WTC11 (cell line): ENCODE measurements around the gene SSBP2. TPM values are rescaled to one million over a fixed set of nuclear protein-coding genes. Genes with fewer than 3 reads are reported as not detected.

Source experiments
- ATAC-seq: fragments of 200-7000 bp; cut with Tn5 transposase; 2 replicates; pipeline ENCODE4 v1.10.0; 2021; ENCODE audit warnings: mild to moderate bottlenecking, moderate library complexity
- CTCF ChIA-PET: fragments of 300-600 bp; sonication (Branson Sonifier 250); formaldehyde crosslinking; loops from one replicate; lab custom pipeline; 2021; ENCODE audit warnings: antibody characterized with exemption; lab: Charles Lee
- POLR2A ChIA-PET: fragments of 350-600 bp; sonication (Branson Sonifier 250); formaldehyde crosslinking; loops from one replicate; lab custom pipeline; 2021; ENCODE audit warnings: antibody characterized with exemption; lab: Charles Lee
- DNase-seq: peaks from one replicate; pipeline ENCODE4 v3.0.0; 2021; ENCODE audit warnings: low spot score
- H3K27ac Mint-ChIP-seq: 2 replicates; pipeline ENCODE4 v1.8.0; 2021; ENCODE audit warnings: mixed read lengths
- H3K27me3 Mint-ChIP-seq: 2 replicates; pipeline ENCODE4 v1.8.0; 2021; ENCODE audit warnings: low read depth, mild to moderate bottlenecking, moderate library complexity, mixed read lengths
- H3K36me3 Mint-ChIP-seq: 2 replicates; pipeline ENCODE4 v1.8.0; 2021; ENCODE audit warnings: mixed read lengths
- H3K4me1 Mint-ChIP-seq: 2 replicates; pipeline ENCODE4 v1.8.0; 2022; ENCODE audit warnings: mixed read lengths
- H3K4me3 Mint-ChIP-seq: 2 replicates; pipeline ENCODE4 v1.8.0; 2021; ENCODE audit warnings: mild to moderate bottlenecking, moderate library complexity, mixed read lengths
- H3K9me3 Mint-ChIP-seq: 2 replicates; pipeline ENCODE4 v1.8.0; 2021; ENCODE audit warnings: mixed read lengths
- ESRRA ChIP-seq: sonication (generic); formaldehyde crosslinking; IDR thresholded peaks from 2 replicates; pipeline ENCODE4 v1.8.1; 2022; ENCODE audit warnings: mild to moderate bottlenecking, missing genetic modification reagents, borderline replicate concordance
- FOXJ3 ChIP-seq: sonication (generic); formaldehyde crosslinking; IDR thresholded peaks from 2 replicates; pipeline ENCODE4 v1.9.0; 2021; ENCODE audit warnings: missing genetic modification reagents, mild to moderate bottlenecking, borderline replicate concordance
- NFATC4 ChIP-seq: fragments of 250-450 bp; sonication (Bioruptor Pico); IDR thresholded peaks from 2 replicates; pipeline ENCODE4 v1.9.0; 2021; ENCODE audit warnings: mild to moderate bottlenecking
- NFE2L1 ChIP-seq: sonication (generic); formaldehyde crosslinking; IDR thresholded peaks from 2 replicates; pipeline ENCODE4 v1.8.1; 2023; ENCODE audit warnings: missing genetic modification reagents
- SMAD3 ChIP-seq: sonication (generic); formaldehyde crosslinking; IDR thresholded peaks from 2 replicates; pipeline ENCODE4 v1.8.0; 2022; ENCODE audit warnings: missing genetic modification reagents, mild to moderate bottlenecking, borderline replicate concordance
- SP1 ChIP-seq: sonication (generic); formaldehyde crosslinking; conservative IDR thresholded peaks from 2 replicates; pipeline ENCODE4 v1.8.1; 2022; ENCODE audit warnings: missing genetic modification reagents
- ZNF121 ChIP-seq: sonication (generic); formaldehyde crosslinking; IDR thresholded peaks from 2 replicates; pipeline ENCODE4 v1.8.0; 2023; ENCODE audit warnings: missing genetic modification reagents
- ZNF138 ChIP-seq: sonication (generic); formaldehyde crosslinking; conservative IDR thresholded peaks from 2 replicates; pipeline ENCODE4 v1.8.1; 2022; ENCODE audit warnings: mild to moderate bottlenecking, moderate library complexity, missing genetic modification reagents
- ZNF396 ChIP-seq: fragments of 250-450 bp; sonication (Bioruptor Pico); IDR thresholded peaks from 2 replicates; pipeline ENCODE4 v1.8.0; 2021; ENCODE audit warnings: mild to moderate bottlenecking, moderate library complexity, borderline replicate concordance
- total RNA-seq: library from RNA; stranded (reverse); gene quantifications from 3 replicates; pipeline ENCODE4 v1.2.3, GENCODE V29; 2021
- TF ChIP-seq, protein P1 (sequence below): sonication (generic); formaldehyde crosslinking; IDR thresholded peaks from 2 replicates; pipeline ENCODE4 v1.8.0; 2022; ENCODE audit warnings: mild to moderate bottlenecking, missing genetic modification reagents
- TF ChIP-seq, protein P2 (sequence below): sonication (generic); formaldehyde crosslinking; IDR thresholded peaks from 2 replicates; pipeline ENCODE4 v1.8.0; 2022; ENCODE audit warnings: missing genetic modification reagents
- TF ChIP-seq, protein P3 (sequence below): sonication (generic); formaldehyde crosslinking; IDR thresholded peaks from 2 replicates; pipeline ENCODE4 v1.8.0; 2022; ENCODE audit warnings: mild to moderate bottlenecking, missing genetic modification reagents
- TF ChIP-seq, protein P4 (sequence below): sonication (generic); formaldehyde crosslinking; IDR thresholded peaks from 2 replicates; pipeline ENCODE4 v1.8.1; 2023; ENCODE audit warnings: mild to moderate bottlenecking, missing genetic modification reagents
- TF ChIP-seq, protein P5 (sequence below): sonication (generic); formaldehyde crosslinking; IDR thresholded peaks from 2 replicates; pipeline ENCODE4 v1.8.0; 2023; ENCODE audit warnings: mild to moderate bottlenecking, missing genetic modification reagents
- TF ChIP-seq, protein P6 (sequence below): sonication (generic); formaldehyde crosslinking; IDR thresholded peaks from 2 replicates; pipeline ENCODE4 v1.8.1; 2023; ENCODE audit warnings: mild to moderate bottlenecking, missing genetic modification reagents, moderate library complexity
- TF ChIP-seq, protein P7 (sequence below): fragments of 200-600 bp; IDR thresholded peaks from 2 replicates; pipeline ENCODE4 v1.8.0; 2022; ENCODE audit warnings: antibody characterized with exemption
- TF ChIP-seq, protein P8 (sequence below): sonication (generic); formaldehyde crosslinking; IDR thresholded peaks from 2 replicates; pipeline ENCODE4 v1.8.1; 2022; ENCODE audit warnings: mild to moderate bottlenecking, moderate library complexity, missing genetic modification reagents
- TF ChIP-seq, protein P9 (sequence below): sonication (generic); formaldehyde crosslinking; IDR thresholded peaks from 2 replicates; pipeline ENCODE4 v1.8.1; 2022; ENCODE audit warnings: low read depth, missing genetic modification reagents, borderline replicate concordance

Gene SSBP2
- total RNA-seq, 1 experiment from 2014 or later: 24.9 TPM

DNA sequence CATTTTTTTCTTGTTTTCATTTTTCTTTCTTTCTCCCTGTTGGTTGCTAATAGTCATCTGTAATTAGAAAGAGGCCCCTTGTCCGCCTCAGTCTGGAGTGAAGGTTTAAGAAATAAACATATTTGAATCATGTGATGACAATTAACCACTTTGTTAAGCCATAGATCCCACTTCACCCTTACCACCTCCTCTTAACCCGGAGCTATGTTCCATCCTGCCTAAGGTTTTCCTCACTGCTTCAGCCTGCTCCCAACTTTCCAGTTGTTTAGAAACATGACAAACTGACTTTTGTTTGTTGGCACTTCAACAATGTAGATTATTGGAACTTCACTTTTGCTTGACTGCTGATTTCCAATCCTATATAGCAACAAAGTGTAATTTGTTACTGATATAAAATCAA is 37.4 kb upstream of the SSBP2 start:
- DNase-seq (no peak), ATAC-seq (no peak; the same call in 1 of the 2 replicates)
- H3K4me3 Mint-ChIP-seq: no peak overlapping the region
- no peaks in the 10 kb centered on the region for H3K27me3 Mint-ChIP-seq
- ChIA-PET POLR2A (interaction anchor here (0.6 to 0.9 kb wide), 3 partner anchors 37 to 394 kb away, joined by 4 to 9 read pairs (median 4); partner anchors contain the start of genes ACOT12 and SSBP2), CTCF (interaction anchor here (1.5 to 1.6 kb wide), 2 partner anchors 50 to 64 kb away, joined by 4 to 5 read pairs; no protein-coding TSS in a partner anchor)
- peak overlapping the region; percentile 96 for H3K27ac Mint-ChIP-seq
- H3K36me3 Mint-ChIP-seq: peaks cover 10% of the 10 kb centered on the region
- H3K9me3 Mint-ChIP-seq: peaks cover 9% of the 10 kb centered on the region
- peaks cover 28% of the 10 kb centered on the region for H3K4me1 Mint-ChIP-seq
- TF ChIP-seq ESRRA (CRISPR knock-in tag): no peak
- TF ChIP-seq ZNF121 (CRISPR knock-in tag): no peak
- TF ChIP-seq ZNF396 (CRISPR knock-in tag): no peak
- TF ChIP-seq, protein P1, sequence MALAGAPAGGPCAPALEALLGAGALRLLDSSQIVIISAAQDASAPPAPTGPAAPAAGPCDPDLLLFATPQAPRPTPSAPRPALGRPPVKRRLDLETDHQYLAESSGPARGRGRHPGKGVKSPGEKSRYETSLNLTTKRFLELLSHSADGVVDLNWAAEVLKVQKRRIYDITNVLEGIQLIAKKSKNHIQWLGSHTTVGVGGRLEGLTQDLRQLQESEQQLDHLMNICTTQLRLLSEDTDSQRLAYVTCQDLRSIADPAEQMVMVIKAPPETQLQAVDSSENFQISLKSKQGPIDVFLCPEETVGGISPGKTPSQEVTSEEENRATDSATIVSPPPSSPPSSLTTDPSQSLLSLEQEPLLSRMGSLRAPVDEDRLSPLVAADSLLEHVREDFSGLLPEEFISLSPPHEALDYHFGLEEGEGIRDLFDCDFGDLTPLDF (CRISPR knock-in tag): no peak
- TF ChIP-seq, protein P2, sequence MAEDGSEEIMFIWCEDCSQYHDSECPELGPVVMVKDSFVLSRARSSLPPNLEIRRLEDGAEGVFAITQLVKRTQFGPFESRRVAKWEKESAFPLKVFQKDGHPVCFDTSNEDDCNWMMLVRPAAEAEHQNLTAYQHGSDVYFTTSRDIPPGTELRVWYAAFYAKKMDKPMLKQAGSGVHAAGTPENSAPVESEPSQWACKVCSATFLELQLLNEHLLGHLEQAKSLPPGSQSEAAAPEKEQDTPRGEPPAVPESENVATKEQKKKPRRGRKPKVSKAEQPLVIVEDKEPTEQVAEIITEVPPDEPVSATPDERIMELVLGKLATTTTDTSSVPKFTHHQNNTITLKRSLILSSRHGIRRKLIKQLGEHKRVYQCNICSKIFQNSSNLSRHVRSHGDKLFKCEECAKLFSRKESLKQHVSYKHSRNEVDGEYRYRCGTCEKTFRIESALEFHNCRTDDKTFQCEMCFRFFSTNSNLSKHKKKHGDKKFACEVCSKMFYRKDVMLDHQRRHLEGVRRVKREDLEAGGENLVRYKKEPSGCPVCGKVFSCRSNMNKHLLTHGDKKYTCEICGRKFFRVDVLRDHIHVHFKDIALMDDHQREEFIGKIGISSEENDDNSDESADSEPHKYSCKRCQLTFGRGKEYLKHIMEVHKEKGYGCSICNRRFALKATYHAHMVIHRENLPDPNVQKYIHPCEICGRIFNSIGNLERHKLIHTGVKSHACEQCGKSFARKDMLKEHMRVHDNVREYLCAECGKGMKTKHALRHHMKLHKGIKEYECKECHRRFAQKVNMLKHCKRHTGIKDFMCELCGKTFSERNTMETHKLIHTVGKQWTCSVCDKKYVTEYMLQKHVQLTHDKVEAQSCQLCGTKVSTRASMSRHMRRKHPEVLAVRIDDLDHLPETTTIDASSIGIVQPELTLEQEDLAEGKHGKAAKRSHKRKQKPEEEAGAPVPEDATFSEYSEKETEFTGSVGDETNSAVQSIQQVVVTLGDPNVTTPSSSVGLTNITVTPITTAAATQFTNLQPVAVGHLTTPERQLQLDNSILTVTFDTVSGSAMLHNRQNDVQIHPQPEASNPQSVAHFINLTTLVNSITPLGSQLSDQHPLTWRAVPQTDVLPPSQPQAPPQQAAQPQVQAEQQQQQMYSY (CRISPR knock-in tag): no peak
- TF ChIP-seq, protein P3, sequence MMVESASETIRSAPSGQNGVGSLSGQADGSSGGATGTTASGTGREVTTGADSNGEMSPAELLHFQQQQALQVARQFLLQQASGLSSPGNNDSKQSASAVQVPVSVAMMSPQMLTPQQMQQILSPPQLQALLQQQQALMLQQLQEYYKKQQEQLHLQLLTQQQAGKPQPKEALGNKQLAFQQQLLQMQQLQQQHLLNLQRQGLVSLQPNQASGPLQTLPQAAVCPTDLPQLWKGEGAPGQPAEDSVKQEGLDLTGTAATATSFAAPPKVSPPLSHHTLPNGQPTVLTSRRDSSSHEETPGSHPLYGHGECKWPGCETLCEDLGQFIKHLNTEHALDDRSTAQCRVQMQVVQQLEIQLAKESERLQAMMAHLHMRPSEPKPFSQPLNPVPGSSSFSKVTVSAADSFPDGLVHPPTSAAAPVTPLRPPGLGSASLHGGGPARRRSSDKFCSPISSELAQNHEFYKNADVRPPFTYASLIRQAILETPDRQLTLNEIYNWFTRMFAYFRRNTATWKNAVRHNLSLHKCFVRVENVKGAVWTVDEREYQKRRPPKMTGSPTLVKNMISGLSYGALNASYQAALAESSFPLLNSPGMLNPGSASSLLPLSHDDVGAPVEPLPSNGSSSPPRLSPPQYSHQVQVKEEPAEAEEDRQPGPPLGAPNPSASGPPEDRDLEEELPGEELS (CRISPR knock-in tag): no peak
- no peak for TF ChIP-seq NFATC4 (CRISPR knock-in tag)
- no peak for TF ChIP-seq ZNF138 (CRISPR knock-in tag)
- TF ChIP-seq FOXJ3 (CRISPR knock-in tag): no peak
- TF ChIP-seq, protein P4, sequence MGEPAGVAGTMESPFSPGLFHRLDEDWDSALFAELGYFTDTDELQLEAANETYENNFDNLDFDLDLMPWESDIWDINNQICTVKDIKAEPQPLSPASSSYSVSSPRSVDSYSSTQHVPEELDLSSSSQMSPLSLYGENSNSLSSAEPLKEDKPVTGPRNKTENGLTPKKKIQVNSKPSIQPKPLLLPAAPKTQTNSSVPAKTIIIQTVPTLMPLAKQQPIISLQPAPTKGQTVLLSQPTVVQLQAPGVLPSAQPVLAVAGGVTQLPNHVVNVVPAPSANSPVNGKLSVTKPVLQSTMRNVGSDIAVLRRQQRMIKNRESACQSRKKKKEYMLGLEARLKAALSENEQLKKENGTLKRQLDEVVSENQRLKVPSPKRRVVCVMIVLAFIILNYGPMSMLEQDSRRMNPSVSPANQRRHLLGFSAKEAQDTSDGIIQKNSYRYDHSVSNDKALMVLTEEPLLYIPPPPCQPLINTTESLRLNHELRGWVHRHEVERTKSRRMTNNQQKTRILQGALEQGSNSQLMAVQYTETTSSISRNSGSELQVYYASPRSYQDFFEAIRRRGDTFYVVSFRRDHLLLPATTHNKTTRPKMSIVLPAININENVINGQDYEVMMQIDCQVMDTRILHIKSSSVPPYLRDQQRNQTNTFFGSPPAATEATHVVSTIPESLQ (CRISPR knock-in tag): no peak
- TF ChIP-seq, protein P5, sequence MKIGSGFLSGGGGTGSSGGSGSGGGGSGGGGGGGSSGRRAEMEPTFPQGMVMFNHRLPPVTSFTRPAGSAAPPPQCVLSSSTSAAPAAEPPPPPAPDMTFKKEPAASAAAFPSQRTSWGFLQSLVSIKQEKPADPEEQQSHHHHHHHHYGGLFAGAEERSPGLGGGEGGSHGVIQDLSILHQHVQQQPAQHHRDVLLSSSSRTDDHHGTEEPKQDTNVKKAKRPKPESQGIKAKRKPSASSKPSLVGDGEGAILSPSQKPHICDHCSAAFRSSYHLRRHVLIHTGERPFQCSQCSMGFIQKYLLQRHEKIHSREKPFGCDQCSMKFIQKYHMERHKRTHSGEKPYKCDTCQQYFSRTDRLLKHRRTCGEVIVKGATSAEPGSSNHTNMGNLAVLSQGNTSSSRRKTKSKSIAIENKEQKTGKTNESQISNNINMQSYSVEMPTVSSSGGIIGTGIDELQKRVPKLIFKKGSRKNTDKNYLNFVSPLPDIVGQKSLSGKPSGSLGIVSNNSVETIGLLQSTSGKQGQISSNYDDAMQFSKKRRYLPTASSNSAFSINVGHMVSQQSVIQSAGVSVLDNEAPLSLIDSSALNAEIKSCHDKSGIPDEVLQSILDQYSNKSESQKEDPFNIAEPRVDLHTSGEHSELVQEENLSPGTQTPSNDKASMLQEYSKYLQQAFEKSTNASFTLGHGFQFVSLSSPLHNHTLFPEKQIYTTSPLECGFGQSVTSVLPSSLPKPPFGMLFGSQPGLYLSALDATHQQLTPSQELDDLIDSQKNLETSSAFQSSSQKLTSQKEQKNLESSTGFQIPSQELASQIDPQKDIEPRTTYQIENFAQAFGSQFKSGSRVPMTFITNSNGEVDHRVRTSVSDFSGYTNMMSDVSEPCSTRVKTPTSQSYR (CRISPR knock-in tag): no peak
- no peak for TF ChIP-seq SP1
- TF ChIP-seq, protein P6, sequence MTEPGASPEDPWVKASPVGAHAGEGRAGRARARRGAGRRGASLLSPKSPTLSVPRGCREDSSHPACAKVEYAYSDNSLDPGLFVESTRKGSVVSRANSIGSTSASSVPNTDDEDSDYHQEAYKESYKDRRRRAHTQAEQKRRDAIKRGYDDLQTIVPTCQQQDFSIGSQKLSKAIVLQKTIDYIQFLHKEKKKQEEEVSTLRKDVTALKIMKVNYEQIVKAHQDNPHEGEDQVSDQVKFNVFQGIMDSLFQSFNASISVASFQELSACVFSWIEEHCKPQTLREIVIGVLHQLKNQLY (CRISPR knock-in tag): no peak
- TF ChIP-seq, protein P7, sequence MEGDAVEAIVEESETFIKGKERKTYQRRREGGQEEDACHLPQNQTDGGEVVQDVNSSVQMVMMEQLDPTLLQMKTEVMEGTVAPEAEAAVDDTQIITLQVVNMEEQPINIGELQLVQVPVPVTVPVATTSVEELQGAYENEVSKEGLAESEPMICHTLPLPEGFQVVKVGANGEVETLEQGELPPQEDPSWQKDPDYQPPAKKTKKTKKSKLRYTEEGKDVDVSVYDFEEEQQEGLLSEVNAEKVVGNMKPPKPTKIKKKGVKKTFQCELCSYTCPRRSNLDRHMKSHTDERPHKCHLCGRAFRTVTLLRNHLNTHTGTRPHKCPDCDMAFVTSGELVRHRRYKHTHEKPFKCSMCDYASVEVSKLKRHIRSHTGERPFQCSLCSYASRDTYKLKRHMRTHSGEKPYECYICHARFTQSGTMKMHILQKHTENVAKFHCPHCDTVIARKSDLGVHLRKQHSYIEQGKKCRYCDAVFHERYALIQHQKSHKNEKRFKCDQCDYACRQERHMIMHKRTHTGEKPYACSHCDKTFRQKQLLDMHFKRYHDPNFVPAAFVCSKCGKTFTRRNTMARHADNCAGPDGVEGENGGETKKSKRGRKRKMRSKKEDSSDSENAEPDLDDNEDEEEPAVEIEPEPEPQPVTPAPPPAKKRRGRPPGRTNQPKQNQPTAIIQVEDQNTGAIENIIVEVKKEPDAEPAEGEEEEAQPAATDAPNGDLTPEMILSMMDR: no peak
- TF ChIP-seq, protein P8, sequence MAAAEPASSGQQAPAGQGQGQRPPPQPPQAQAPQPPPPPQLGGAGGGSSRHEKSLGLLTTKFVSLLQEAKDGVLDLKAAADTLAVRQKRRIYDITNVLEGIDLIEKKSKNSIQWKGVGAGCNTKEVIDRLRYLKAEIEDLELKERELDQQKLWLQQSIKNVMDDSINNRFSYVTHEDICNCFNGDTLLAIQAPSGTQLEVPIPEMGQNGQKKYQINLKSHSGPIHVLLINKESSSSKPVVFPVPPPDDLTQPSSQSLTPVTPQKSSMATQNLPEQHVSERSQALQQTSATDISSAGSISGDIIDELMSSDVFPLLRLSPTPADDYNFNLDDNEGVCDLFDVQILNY: no peak
- TF ChIP-seq, protein P9, sequence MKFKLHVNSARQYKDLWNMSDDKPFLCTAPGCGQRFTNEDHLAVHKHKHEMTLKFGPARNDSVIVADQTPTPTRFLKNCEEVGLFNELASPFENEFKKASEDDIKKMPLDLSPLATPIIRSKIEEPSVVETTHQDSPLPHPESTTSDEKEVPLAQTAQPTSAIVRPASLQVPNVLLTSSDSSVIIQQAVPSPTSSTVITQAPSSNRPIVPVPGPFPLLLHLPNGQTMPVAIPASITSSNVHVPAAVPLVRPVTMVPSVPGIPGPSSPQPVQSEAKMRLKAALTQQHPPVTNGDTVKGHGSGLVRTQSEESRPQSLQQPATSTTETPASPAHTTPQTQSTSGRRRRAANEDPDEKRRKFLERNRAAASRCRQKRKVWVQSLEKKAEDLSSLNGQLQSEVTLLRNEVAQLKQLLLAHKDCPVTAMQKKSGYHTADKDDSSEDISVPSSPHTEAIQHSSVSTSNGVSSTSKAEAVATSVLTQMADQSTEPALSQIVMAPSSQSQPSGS (CRISPR knock-in tag): no peak
- no peak for TF ChIP-seq SMAD3 (CRISPR knock-in tag)
- TF ChIP-seq NFE2L1 (CRISPR knock-in tag): no peak
